Suprapubic skin (tissue), 4 donors: ENCODE results near the gene TMEM200B. TPM values are rescaled to one million over a fixed set of nuclear protein-coding genes. Genes with fewer than 3 reads are reported as not detected.

ENCODE experiments used
- DNase-seq, 2 donors: peaks; one replicate each; pipeline ENCODE4 v3.0.0-alpha.2; 2019; ENCODE audit warnings: low spot score in 2 of 2
- H3K27ac ChIP-seq: fragments of 200-600 bp; sonication (generic); one replicate; pipeline ENCODE4 v1.5.1; 2019
- H3K27me3 ChIP-seq: fragments of 200-600 bp; sonication (generic); one replicate; pipeline ENCODE4 v1.5.1; 2019
- H3K36me3 ChIP-seq: fragments of 200-600 bp; sonication (generic); one replicate; pipeline ENCODE4 v1.5.1; 2019
- H3K4me1 ChIP-seq: fragments of 200-600 bp; sonication (generic); one replicate; pipeline ENCODE4 v1.5.1; 2019
- H3K4me3 ChIP-seq: fragments of 200-600 bp; sonication (generic); one replicate; pipeline ENCODE4 v1.5.1; 2019; ENCODE audit warnings: mild to moderate bottlenecking
- H3K9me3 ChIP-seq: fragments of 200-600 bp; sonication (generic); one replicate; pipeline ENCODE4 v1.5.1; 2019
- EP300 ChIP-seq: sonication (generic); formaldehyde crosslinking; IDR thresholded peaks from one replicate; pipeline ENCODE4 v1.6.1; 2017; ENCODE audit warnings: antibody characterized with exemption
- POLR2A ChIP-seq, 2 donors: fragments of 450-650 bp; IDR thresholded peaks; one replicate each; pipeline ENCODE4 v1.6.1; 2017; ENCODE audit warnings: antibody characterized with exemption in 2 of 2, mild to moderate bottlenecking in 2 of 2, moderate library complexity in 2 of 2
- POLR2AphosphoS5 ChIP-seq, 3 donors: sonication (generic); formaldehyde crosslinking; IDR thresholded peaks; one replicate each; pipeline ENCODE4 v1.6.1; 2017; ENCODE audit warnings: antibody characterized with exemption in 3 of 3
- WGBS: methylation state at CpG from one replicate; pipeline ENCODE4 v1.1.5; 2018; 5-methylcytosine and 5-hydroxymethylcytosine counted together
- total RNA-seq, 4 donors: library from RNA; depleted of rRNA; stranded (reverse); fragments of >200 nt; gene quantifications; one replicate each; pipeline ENCODE4 v1.1.0, GENCODE V29; 2016
- TF ChIP-seq, protein P1 (sequence below), 2 donors: fragments of 200-600 bp in 1 of 2; fragments of 450-650 bp in 1 of 2; sonication (generic) in 1 of 2; IDR thresholded peaks; one replicate each; pipeline ENCODE4 v1.5.1; 2016 to 2019; ENCODE audit warnings: antibody characterized with exemption in 2 of 2, mild to moderate bottlenecking in 1 of 2, moderate library complexity in 1 of 2

The TMEM200B gene
- total RNA-seq: 1 to 10 TPM; 2.5 to 5.7 (median 3.8) TPM

GRCh38 chr1:29123887-29124365, at the start of gene TMEM200B:
TSS of gene TMEM200B (minus strand) at chr1:29123903. CDS start at chr1:29121828, 2,075 bp downstream.
- no peak for DNase-seq
- TF ChIP-seq POLR2A (IDR thresholded peaks at IDR 0.05) (no peak), POLR2AphosphoS5 (IDR thresholded peaks at IDR 0.05) (no peak), EP300 (no peak)
- TF ChIP-seq, protein P1, sequence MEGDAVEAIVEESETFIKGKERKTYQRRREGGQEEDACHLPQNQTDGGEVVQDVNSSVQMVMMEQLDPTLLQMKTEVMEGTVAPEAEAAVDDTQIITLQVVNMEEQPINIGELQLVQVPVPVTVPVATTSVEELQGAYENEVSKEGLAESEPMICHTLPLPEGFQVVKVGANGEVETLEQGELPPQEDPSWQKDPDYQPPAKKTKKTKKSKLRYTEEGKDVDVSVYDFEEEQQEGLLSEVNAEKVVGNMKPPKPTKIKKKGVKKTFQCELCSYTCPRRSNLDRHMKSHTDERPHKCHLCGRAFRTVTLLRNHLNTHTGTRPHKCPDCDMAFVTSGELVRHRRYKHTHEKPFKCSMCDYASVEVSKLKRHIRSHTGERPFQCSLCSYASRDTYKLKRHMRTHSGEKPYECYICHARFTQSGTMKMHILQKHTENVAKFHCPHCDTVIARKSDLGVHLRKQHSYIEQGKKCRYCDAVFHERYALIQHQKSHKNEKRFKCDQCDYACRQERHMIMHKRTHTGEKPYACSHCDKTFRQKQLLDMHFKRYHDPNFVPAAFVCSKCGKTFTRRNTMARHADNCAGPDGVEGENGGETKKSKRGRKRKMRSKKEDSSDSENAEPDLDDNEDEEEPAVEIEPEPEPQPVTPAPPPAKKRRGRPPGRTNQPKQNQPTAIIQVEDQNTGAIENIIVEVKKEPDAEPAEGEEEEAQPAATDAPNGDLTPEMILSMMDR (IDR thresholded peaks at IDR 0.05): no peak
- no peaks in the 10 kb centered on the region for H3K36me3 ChIP-seq
- H3K27me3 ChIP-seq: peaks cover 19% of the 10 kb centered on the region
- WGBS: no CpG with 5 or more reads among the region's 46 CpGs
- H3K27ac ChIP-seq: peak within 1 kb of the TSS; percentile 92
- H3K9me3 ChIP-seq: no peaks in the 10 kb centered on the region
- H3K4me1 ChIP-seq: peaks cover 43% of the 10 kb centered on the region
- H3K4me3 ChIP-seq: peak within 1 kb of the TSS; percentile 72

- peaks cover 63% of the 10 kb centered on the region for H3K4me1 ChIP-seq
- no peaks in the 10 kb centered on the region for H3K27me3 ChIP-seq
- no peak for DNase-seq
- WGBS: 92% methylated on average over 8 of the region's 8 CpGs
- no peak overlapping the region for H3K4me3 ChIP-seq
- TF ChIP-seq EP300: no peak
- TF ChIP-seq, protein P1 (IDR thresholded peaks at IDR 0.05): no peak
- TF ChIP-seq POLR2A (IDR thresholded peaks at IDR 0.05): no peak
- TF ChIP-seq POLR2AphosphoS5 (IDR thresholded peaks at IDR 0.05): no peak
- no peak overlapping the region for H3K27ac ChIP-seq
- no peaks in the 10 kb centered on the region for H3K9me3 ChIP-seq
- H3K36me3 ChIP-seq: peaks cover 12% of the 10 kb centered on the region
Measured at GRCh38 chr1:29172415-29172939, 48.8 kb upstream of the TMEM200B start.

GRCh38 chr1:29171521-29171920, 47.8 kb upstream of the TMEM200B start:
- H3K27me3 ChIP-seq: no peaks in the 10 kb centered on the region
- H3K36me3 ChIP-seq: peaks cover 22% of the 10 kb centered on the region
- H3K4me3 ChIP-seq: no peak overlapping the region
- TF ChIP-seq, protein P1 (IDR thresholded peaks at IDR 0.05): no peak
- 80% methylated on average over 5 of the region's 5 CpGs for WGBS
- H3K9me3 ChIP-seq: no peaks in the 10 kb centered on the region
- H3K4me1 ChIP-seq: peaks cover 54% of the 10 kb centered on the region
- DNase-seq: no peak
- no peak overlapping the region for H3K27ac ChIP-seq

DNA sequence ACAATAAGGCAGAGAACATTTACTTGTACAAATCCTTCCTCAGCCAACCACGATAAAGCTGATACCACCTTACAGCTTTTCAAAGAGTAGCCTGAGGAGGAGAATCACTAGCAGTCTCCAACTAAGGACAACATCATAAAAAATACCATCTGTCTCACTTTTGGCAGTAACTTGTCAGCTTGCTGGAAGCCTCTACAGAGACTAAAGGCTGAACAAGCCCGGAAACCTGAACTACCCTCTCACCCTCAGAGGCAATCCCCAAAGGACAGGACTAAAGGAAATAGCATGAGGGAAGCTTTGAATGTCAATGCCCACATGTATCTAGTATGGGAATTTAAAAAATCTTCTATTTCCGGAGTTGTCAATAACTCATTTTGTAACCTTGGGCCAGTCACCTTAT, 47.4 kb upstream of the TMEM200B start:
- WGBS: 25% methylated on average over 3 of the region's 3 CpGs
- Histone ChIP-seq H3K4me1 (peaks cover 51% of the 10 kb centered on the region), H3K4me3 (no peak overlapping the region), H3K27ac (no peak overlapping the region), H3K9me3 (no peaks in the 10 kb centered on the region), H3K36me3 (peaks cover 26% of the 10 kb centered on the region), H3K27me3 (no peaks in the 10 kb centered on the region)
- DNase-seq: no peak
- TF ChIP-seq POLR2A (IDR thresholded peaks at IDR 0.05) (no peak), EP300 (no peak), POLR2AphosphoS5 (IDR thresholded peaks at IDR 0.05) (no peak)
- TF ChIP-seq, protein P1 (IDR thresholded peaks at IDR 0.05): no peak

GRCh38 chr1:29169976-29170375, 46.3 kb upstream of the TMEM200B start:
- TF ChIP-seq POLR2A (IDR thresholded peaks at IDR 0.05) (no peak), EP300 (no peak), POLR2AphosphoS5 (IDR thresholded peaks at IDR 0.05) (no peak)
- TF ChIP-seq, protein P1 (IDR thresholded peaks at IDR 0.05): no peak
- Histone ChIP-seq H3K27ac (no peak overlapping the region), H3K4me3 (no peak overlapping the region), H3K36me3 (peaks cover 37% of the 10 kb centered on the region), H3K27me3 (no peaks in the 10 kb centered on the region), H3K4me1 (peaks cover 45% of the 10 kb centered on the region), H3K9me3 (no peaks in the 10 kb centered on the region)
- 61% methylated on average over 3 of the region's 3 CpGs for WGBS
- DNase-seq: no peak
